Superior temporal gyrus (tissue), 1 donor: ENCODE measurements around the gene SUPT16H.
"Not testable (repeated sequence)": the region's sequence is repeated elsewhere in the genome, so short reads cannot be mapped to it uniquely, and the experiment has no call there.

Source experiments
- DNase-seq: peaks from one replicate; pipeline ENCODE4 v3.0.0-alpha.2; 2016; ENCODE audit errors: extremely low spot score

Gene SUPT16H

GRCh38 chr14:21367582-21368144, 16.2 kb downstream of the SUPT16H start:
- DNase-seq, result no peak

DNA sequence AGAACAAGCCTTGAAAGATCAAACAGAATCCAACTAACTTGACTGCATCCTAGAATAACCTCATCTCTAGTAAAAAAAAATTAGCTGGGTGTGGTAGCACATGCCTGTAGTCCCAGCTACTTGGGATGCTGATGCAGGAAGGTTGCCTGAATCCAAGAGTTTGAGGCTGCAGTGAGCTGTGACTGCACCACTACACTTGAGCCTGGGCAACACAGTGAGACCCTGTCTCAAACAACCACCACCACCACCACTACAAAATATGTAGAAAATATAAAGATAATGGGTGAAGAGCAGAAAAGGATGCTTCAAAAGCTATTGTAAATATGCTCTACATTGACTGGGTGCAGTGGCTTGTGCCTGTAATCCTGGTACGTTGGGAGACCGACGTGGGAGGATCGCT, 27.3 kb downstream of the SUPT16H start:
- no peak for DNase-seq

GRCh38 chr14:21352587-21352986, 31.2 kb downstream of the SUPT16H start:
- DNase-seq, result no peak

DNA sequence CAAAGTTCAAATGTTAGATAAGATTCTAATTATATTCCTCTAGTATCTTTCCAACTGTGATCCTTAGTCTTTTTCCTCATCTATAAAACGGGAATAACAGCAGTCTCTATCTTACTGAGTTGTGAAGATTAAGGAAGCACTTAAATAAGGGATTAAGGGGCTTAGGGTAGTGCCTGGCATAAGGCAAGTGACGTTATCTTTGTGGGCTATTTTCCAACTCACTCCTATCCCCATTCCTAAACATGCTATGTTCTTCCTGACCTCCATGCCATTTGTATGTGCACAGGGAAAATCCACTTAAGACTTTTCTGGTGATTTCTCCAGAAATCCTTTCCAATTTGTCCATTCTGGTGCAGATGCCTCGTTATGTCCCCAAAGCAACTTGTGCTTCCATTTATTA, 33.3 kb downstream of the SUPT16H start:
- no peak for DNase-seq

DNA sequence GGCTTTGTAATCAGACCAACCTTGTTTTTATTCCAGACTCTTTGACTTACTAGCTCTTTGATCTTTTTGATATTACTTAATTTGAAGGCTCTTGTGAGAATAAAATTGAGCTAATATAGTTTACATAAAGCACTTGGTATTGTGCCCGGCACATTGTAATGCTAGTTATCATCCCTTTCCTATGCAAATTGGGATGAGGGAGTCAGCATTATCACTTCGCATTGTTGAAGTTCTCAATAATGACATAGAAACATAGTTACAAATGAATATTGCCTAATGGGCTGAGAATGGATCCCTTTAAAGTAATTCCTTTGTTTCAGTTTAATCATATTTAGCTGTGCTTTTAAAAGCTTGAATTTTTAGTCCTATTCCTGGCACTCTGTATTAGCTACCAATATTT, 36.6 kb downstream of the SUPT16H start:
- DNase-seq, result no peak

DNA sequence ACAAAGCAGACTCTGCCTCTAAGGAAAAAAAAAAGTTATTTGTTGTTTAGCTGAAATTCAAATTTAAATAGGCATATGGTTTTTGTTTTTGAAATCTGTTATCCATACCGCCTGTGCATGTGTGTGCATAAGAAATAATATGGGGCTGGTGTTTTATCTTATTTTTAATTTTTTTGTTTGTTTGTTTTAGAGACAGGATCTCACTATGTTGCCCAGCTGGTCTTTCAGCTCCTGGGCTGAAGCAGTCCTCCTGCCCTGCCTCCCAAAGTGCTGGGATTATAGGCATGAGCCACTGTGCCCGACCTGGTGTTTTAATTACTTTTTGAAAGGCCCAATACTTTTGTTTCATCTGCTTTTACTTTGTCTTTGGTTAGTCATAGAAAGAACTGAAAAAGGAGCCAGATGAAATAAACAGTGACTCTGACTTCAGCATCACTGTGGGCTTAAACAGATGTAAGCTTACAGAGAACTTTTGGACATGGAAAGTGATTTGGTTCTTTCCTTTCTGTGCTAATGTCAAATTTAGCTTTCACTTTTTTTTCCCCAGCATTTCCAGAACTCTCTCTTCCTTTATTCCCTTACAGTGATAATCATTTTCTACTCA, 37.2 kb downstream of the SUPT16H start:
- DNase-seq, result no peak

- DNase-seq, result no peak
These were observed 40.6 kb downstream of the SUPT16H start for GRCh38 chr14:21343035-21343794.

- DNase-seq, result no peak
These were observed 49.5 kb downstream of the SUPT16H start for GRCh38 chr14:21334202-21334906.

DNA sequence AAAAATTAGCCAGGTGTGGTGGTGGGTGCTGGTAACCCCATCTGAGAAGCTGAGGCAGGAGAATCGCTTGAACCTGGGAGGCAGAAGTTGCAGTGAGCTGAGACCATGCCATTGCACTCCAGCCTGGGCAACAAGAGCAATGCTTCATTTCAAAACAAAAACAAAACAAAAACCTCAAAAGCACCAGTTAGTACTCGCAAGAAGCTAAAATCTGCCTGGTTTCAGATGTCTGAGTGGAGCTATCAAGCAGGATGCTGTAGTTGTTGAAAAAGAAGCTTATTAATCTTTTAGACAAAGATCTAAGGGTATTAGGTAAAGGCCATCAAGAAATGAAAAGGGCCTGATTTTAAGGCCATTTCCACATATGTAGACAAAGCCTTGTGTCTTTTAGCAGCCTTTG, 50.9 kb downstream of the SUPT16H start:
- DNase-seq, result no peak

GRCh38 chr14:21326972-21327371, 56.8 kb downstream of the SUPT16H start:
- no peak for DNase-seq

GRCh38 chr14:21322716-21323115, 61.1 kb downstream of the SUPT16H start:
- no peak for DNase-seq

DNA sequence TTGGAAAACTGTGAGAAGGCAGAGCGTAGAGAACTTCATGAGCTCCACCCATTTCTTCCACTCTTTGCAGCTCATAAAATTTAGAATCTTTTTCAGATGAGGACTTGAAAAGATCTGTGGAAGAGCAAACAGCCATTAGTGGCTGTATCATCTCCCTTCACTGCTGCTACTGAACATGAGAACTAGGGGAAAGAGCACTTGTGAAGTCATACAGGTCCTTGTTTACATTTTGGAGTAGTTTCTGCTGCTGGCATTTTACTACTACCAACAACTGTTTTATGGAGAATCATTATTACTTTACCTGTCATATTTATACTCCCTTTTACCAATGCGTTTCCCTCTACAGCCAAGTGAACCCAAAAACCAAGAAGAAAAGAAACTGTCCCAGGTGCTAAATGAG, 62.9 kb downstream of the SUPT16H start:
- no peak for DNase-seq

DNA sequence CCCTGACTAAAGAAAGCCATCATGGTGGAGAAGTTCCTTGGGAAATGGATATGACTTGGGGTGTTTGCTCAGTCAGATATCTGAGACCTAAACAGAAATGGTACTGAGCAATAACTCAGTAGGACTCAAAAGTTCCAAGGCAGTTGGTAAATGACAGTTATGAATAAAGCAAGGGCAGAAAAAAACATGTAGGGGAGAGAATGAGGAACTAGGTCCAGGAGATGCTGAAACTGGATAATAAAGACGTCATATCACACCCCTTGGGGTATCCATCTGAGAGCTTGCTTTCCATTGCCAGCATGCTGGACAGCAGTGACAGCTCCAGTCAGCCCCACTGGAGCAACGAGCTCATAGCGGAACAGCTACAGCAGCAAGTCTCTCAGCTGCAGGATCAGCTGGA, 66.4 kb downstream of the SUPT16H start:
- DNase-seq, result no peak

DNA sequence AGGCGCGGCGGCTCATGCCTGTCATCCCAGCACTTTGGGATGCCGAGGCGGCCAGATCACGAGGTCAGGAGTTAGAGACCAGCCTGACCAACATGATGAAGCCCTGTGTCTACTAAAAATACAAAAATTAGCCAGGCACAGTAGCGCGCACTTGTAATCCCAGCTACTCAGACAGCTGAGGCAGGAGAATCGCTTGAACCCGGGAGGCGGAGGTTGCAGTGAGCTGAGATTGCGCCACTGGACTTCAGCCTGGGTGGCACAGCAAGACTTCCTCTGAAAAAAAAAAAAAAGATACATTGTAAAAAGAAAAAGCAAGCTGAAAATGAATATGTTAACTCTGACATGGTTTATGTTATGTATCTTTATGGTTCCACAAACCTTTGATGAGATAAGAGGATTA, 70.3 kb downstream of the SUPT16H start:
- no peak for DNase-seq

DNA sequence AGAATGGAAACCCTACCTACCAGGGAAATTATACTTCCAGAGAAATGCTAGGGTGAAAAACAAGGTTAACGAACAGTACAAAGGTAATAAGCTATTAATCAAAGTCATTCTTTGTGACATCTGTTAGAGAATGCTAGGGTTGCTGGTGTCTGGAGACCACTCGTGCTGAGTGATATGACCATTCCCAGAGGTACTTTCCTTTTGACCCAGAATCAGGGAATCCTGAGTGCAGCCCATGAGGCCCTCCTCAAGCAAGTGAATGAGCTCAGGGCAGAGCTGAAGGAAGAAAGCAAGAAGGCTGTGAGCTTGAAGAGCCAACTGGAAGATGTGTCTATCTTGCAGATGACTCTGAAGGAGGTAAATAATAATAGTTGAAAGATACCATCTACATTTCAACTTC, 72.2 kb downstream of the SUPT16H start:
- no peak for DNase-seq

GRCh38 chr14:21309956-21310355, 73.9 kb downstream of the SUPT16H start:
- DNase-seq, result no peak

GRCh38 chr14:21309238-21309636, 74.6 kb downstream of the SUPT16H start:
- DNase-seq, result no peak

GRCh38 chr14:21308479-21309237, 75.2 kb downstream of the SUPT16H start:
- DNase-seq, result peak; percentile 66

GRCh38 chr14:21308132-21308478, 75.7 kb downstream of the SUPT16H start:
- DNase-seq, result no peak

DNA sequence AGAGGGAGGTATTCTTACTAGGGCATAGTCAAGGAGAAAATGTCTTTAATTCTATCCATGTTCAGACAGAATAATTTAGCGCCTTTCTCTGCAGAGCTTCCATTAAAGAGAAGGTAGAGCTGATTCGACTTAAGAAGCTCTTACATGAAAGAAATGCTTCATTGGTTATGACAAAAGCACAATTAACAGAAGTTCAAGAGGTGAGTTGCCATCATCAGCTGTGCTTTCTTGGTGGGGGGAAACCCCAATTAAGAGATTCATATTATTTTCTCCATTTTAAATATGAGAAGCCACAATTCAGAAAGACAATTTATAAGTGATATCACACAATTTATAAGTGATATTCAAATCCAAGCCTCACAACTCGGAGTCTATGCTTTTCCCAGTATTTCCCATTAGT, 76.2 kb downstream of the SUPT16H start:
- no peak for DNase-seq

DNA sequence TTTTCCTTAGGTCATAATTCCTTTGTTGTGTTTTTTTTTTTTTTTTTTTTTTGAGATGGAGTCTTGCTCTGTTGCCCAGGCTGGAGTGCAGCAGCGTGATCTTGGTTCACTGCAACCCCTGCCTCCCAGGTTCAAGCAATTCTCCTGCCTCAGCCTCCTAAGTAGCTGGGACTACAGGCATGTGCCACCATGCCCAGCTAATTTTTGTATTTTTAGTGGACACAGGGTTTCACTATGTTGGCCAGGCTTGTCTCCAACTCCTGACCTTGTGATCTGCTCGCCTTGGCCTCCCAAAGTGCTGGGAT, 81.0 kb downstream of the SUPT16H start:
- not testable (repeated sequence) for DNase-seq
